22Rv1 (cell line): Measurements from ENCODE around the gene SCAF11.

Experiments
- H3K27ac ChIP-seq: fragments of 450-650 bp; 2 replicates; pipeline ENCODE4 v1.5.1; 2017
- CTCF ChIP-seq: fragments of 450-650 bp; IDR thresholded peaks from 2 replicates; pipeline ENCODE4 v1.5.1; 2017; ENCODE audit warnings: mild to moderate bottlenecking
- ZFX ChIP-seq: fragments of 450-650 bp; IDR thresholded peaks from 2 replicates; pipeline ENCODE4 v1.6.1; 2017; ENCODE audit warnings: antibody characterized with exemption, borderline replicate concordance

The SCAF11 gene

GRCh38 chr12:45938566-45938965, 51.8 kb downstream of the SCAF11 start:
- TF ChIP-seq ZFX (no peak), CTCF (no peak)
- H3K27ac ChIP-seq: no peak overlapping the region

- TF ChIP-seq ZFX: no peak
- TF ChIP-seq CTCF: no peak
- no peak overlapping the region for H3K27ac ChIP-seq
Observed at GRCh38 chr12:45934956-45935355, 55.4 kb downstream of the SCAF11 start.

- no peak overlapping the region for H3K27ac ChIP-seq
- TF ChIP-seq CTCF (no peak), ZFX (no peak)
Observed at GRCh38 chr12:45933504-45933903, 56.9 kb downstream of the SCAF11 start.

DNA sequence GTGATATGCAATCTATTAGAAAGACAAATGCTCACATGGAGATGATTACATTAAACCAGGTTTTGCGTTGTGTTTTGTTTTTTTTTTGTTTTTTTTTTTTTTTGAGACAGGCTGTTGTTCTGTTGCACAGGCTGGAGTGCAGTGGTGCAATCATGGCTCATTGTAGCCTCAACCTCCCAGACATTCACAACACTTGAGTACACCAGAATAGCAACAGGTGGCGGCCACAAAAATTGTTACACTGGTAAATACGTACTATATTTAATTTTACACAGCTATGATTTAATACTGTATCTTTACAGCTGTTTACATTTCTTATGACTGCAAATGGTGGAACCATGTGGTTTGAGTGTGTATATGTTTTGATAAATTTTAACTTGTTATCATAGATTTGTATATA, 60.0 kb downstream of the SCAF11 start:
- no peak overlapping the region for H3K27ac ChIP-seq
- TF ChIP-seq ZFX (no peak), CTCF (no peak)

DNA sequence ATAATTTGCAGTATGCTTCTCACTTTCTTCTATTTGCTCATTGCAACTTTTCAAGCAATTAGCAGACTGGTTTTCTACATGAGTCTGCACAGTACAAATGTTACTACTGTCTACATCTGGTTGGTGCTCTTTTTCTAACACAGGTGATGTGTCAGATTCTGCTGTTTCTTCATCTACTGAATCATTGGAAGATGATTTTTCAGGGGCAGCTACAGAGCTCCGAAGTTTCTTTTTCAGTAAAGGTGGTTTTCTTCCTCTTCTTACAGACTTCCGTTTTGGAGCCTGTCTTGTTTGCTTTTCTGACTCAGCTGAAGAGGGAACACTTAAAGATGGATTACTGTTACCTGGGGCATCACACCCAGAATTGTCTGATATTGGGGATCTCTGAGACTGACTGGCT, 62.1 kb downstream of the SCAF11 start:
- TF ChIP-seq ZFX (no peak), CTCF (no peak)
- no peak overlapping the region for H3K27ac ChIP-seq

- no peak overlapping the region for H3K27ac ChIP-seq
- TF ChIP-seq CTCF (no peak), ZFX (no peak)
Observed at GRCh38 chr12:45918818-45919217, 71.6 kb downstream of the SCAF11 start.

- TF ChIP-seq ZFX: no peak
- TF ChIP-seq CTCF: no peak
- H3K27ac ChIP-seq: no peak overlapping the region
Observed at GRCh38 chr12:45915405-45915804, 75.0 kb downstream of the SCAF11 start.

- H3K27ac ChIP-seq: no peak overlapping the region
Observed at GRCh38 chr12:45914090-45914489, 76.3 kb downstream of the SCAF11 start.

More at GRCh38 chr12:45914090-45914489, 76.3 kb downstream of the SCAF11 start:
- TF ChIP-seq ZFX (no peak), CTCF (no peak)
